Left renal pelvis (tissue), 4 donors: ENCODE measurements around the gene HOXD10. TPM values are rescaled to one million over a fixed set of nuclear protein-coding genes. Genes with fewer than 3 reads are reported as not detected.

Experiments used
- DNase-seq, 4 donors: peaks; one replicate each; pipeline ENCODE4 v3.0.0-alpha.2; 2013; ENCODE audit warnings: low read depth in 4 of 4, low spot score in 3 of 4
- polyA plus RNA-seq, 4 donors: library from polyadenylated mRNA; unstranded; fragments of 120-200 nt; gene quantifications; one replicate each; pipeline ENCODE4 v1.2.1, GENCODE V29; 2013; ENCODE audit not compliant: insufficient read length in 4 of 4

HOXD10 gene
- polyA plus RNA-seq, 4 donors = 127 to 194 (median 184) TPM

DNA sequence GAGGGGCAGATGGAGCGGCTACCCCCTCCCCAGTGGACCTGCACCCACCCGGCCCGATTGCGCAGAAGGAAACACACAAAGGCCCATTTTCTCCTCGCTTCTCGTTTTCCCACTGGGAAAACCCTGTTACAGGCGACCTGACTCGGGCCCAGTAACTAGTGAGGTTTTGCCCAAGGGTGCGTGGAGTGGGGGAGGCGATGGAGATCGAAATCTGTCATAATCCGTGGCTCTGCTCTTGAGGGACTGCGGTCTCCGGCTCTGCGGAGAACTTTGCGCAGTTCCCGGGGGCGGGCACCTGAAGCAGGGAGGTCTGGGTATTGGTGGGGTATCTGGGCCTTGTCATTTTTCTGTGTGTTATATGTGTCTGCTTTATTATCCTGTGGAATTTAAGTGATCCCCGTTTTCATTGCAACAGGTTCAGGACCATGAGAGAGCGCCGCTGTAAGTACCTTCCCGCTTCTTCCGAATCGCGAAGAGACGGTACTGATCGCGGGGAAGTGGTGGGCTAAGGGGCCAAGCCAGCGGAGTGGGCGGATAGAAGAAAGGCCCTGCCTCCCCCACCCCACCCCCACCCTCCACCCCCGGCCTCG is 30.7 kb downstream of the HOXD10 start:
- DNase-seq = no peak

DNA sequence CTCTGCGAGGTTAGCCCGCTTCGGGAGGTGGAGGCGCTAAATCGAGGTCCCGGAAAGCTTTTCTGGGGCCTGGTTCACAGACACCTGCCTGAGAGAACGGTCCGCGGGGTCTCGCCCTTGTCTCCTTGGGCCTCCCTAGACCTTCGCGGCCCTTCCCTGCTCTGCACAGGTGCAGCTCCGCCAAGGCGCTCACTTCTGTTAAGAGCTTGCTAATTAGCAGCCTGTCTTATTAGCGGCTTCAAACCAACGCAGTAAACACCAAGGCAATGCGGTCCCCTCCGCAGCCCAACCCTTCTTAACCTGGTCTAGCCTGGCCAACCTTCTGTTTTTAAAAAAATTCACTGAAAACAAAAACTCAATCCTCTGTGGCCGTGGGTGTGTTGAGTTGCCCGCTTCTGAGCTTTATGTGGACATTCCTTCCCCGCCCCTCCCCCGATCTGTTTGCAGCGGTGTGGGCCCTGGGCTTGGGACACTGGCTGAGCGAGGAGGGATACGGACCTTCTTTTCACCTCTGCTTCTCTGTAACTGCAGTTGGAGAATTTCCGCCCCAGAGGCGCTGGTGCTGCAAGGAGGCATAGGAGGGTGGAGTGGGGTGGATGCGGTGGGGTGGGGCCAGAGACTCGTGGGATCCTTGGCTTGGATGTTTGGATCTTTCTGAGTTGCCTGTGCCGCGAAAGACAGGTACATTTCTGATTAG is 31.4 kb downstream of the HOXD10 start:
- no peak for DNase-seq

DNA sequence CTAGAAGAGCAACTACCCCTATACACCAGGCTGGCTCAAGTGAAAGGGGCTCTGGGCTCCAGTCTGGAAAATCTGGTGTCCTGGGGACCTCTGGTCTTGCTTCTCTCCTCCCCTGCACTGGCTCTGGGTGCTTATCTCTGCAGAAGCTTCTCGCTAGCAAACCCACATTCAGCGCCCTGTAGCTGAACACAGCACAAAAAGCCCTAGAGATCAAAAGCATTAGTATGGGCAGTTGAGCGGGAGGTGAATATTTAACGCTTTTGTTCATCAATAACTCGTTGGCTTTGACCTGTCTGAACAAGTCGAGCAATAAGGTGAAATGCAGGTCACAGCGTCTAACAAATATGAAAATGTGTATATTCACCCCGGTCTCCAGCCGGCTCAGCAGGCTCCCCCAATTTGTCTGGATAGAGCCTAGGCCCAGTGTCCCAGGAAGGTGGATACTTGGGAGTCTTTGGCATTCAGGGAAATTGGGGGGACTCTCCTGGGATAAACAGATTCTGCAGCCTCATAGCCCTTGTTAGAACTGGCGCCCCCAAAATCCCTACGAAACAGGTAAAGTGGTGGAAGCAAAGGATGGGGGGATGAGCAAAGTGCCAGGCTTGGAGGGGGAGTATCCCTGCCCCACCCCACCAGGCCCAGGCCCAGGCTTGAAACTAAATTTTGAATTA is 32.3 kb downstream of the HOXD10 start:
- DNase-seq = no peak

DNA sequence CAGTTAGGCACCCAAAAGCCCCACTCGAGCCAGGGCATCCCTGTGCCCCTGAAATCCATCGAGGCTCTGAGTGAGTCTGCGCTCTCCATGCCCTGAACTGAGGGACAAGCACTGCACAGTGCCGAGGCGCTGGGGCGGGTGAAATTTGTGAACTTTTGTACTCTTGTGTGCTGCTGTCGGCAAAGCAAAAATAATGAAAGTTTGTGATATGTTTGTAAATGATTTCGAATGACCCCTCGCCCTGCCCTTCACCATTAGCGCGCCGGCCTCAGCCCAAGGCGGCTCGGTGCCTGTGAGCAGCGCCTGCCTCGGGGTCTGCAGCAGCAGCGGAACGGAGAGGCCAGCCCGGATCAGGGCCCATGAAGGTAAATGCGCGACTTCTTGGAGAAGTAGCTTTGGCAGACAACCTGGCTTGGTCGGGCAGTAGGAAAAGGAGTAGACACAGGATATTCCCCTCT is 32.9 kb downstream of the HOXD10 start:
- no peak for DNase-seq

DNA sequence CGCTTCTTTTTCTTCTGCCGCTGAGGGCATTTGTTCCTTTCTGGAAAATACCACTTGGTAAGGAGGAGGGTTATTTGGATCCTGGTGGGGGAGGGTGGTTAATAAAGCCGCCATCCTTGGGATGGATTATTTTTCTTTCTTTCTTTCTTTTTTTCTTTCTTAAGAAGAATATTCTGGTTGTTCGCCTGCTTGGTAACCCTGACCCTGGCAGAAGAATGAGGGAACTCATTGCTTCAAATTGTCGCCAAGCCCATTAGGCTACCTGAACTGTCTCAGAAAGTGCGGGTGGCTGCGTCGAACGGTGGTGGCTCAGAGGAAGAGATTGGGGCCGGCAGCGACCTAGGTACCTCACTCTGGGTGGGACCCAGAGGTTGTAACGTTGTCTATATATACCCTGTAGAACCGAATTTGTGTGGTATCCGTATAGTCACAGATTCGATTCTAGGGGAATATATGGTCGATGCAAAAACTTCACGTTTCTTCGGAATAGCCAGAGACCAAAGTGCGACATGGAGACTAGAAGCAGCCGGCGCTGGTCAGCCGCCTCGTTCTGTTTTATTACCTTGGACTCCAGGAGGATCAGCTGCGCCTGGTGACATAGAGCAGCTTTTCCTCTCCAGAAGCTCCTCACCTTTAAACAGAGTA is 33.5 kb downstream of the HOXD10 start:
- DNase-seq = no peak

- no peak for DNase-seq
These were observed 34.2 kb downstream of the HOXD10 start for GRCh38 chr2:176150584-176151441.

GRCh38 chr2:176151442-176152287 is 35.1 kb downstream of the HOXD10 start, which contains the start of gene HOXD4:
Gene HOXD4 (plus strand): TSS chr2:176151550. CDS start chr2:176151634, 84 bp downstream.
- no peak for DNase-seq

DNA sequence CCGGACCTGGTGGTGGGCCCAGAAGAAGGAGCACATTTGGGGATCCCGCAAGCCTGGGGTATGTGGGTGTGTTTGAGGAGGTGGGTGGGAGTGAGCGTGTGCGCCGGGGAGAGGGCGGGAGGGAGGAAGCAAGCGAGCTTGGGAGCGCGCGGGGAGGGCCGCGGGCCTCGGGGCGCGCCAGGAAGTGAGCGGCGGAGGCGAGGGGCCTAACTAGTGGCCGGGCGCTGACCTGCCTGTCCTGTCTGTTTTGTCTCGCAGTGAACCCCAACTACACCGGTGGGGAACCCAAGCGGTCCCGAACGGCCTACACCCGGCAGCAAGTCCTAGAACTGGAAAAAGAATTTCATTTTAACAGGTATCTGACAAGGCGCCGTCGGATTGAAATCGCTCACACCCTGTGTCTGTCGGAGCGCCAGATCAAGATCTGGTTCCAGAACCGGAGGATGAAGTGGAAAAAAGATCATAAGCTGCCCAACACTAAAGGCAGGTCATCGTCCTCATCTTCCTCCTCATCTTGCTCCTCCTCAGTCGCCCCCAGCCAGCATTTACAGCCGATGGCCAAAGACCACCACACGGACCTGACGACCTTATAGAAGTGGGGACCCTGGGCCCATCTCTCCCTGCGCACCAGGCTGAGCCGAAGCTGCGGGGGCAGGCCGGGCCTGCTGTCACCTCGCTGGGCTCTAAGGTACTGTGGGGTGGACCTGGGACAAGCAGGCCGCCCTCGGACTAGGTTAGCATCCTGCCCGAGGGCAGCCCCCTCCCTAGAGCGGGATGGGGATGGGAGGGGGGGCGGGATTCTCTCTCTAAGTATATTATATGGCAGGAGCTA is 36.0 kb downstream of the HOXD10 start:
- DNase-seq = no peak

GRCh38 chr2:176154576-176155252 is 38.1 kb downstream of the HOXD10 start:
- DNase-seq = no peak

- no peak for DNase-seq
These were observed 38.9 kb downstream of the HOXD10 start for GRCh38 chr2:176155356-176156044.

GRCh38 chr2:176156301-176156806 is 39.8 kb downstream of the HOXD10 start:
- DNase-seq = no peak

- DNase-seq = no peak
These were observed 40.4 kb downstream of the HOXD10 start, which contains the start of gene HOXD3 for GRCh38 chr2:176156807-176157498. Gene HOXD3 (plus strand): TSS chr2:176157307. CDS start chr2:176169115, 11,808 bp downstream.

DNA sequence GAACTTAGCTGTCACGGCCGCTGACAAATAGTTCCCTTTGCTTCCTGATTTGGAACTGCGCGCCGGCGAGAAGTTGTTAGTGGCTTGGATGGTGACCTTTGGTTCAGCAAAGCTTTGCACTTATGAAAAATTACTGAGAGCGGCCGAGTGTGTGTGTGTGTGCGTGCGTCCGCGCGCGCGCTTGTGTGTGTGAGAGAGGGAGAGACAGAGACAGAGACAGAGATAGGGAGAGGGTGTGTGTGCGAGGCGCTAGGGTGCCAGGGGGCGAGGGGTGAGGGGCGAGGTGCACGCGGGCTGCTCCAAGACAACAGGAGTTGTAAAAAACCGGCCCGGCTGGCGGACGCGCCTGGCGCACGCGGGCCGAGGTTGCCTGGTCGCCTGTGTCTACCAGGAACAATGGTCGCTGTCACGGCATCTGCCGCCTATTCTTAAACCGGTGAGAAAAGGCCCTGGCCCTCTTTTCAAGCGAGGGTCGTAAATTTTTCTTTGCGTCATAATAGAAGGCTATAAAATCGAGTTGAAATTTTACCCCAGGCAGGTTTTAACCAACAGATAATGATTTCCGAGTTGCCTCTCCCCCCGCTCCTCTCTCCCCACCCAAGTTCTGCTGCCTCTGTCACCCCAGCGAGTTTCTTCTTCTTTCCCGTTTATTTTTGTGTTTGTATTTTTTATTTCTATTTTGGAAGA is 41.1 kb downstream of the HOXD10 start:
- DNase-seq = no peak

GRCh38 chr2:176158186-176158591 is 41.6 kb downstream of the HOXD10 start:
- no peak for DNase-seq

DNA sequence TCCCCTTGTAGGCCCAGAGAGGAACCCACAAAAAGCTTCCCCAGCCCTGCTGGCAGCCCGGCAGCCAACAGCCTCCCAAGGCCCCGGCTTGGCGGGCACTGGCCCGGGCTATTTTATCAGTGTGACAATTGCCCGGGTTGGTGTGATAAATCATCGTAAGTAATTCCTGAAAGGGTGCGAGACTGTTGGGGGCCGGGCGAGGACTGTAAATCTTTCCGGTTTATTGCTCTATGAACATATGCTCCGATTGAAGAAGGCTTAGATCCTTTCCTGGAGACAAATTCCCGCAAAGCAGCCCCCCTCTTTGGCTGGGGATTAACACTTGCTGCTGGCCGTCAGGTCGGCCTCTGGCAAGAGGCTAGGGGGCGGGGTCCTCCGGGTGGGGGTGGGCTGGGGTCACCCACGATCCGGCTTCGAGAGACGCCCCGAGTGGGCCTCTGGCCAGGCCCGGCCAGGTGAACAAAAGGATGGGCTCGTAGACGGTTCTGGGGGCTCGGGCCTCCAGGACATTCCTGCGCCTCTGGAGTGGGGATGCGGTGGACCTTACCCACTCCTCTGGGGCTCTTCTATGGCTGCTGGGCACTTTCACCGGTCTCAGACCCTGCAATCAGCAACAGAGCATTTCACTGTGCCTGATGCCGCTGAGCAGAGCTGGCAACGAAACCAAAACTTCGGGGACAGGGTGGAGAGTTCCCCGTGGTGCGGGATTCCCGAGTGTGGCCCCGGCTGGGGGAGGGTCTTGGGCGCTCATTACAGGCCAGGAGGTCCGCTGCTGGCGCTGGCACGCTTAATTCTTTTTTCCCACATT is 42.5 kb downstream of the HOXD10 start:
- DNase-seq = no peak
